NB4 (cell line): ENCODE data around the gene DAZAP1.

Source experiments
- CTCF ChIP-seq: IDR thresholded peaks from one replicate; pipeline ENCODE4 v1.5.1; 2012; ENCODE audit warnings: low read depth, low read length
- POLR2A ChIP-seq: IDR thresholded peaks from 2 replicates; pipeline ENCODE4 v1.6.1; 2011; ENCODE audit warnings: mild to moderate bottlenecking; ENCODE audit not compliant: insufficient read length; ENCODE audit errors: extremely low read depth

DNA sequence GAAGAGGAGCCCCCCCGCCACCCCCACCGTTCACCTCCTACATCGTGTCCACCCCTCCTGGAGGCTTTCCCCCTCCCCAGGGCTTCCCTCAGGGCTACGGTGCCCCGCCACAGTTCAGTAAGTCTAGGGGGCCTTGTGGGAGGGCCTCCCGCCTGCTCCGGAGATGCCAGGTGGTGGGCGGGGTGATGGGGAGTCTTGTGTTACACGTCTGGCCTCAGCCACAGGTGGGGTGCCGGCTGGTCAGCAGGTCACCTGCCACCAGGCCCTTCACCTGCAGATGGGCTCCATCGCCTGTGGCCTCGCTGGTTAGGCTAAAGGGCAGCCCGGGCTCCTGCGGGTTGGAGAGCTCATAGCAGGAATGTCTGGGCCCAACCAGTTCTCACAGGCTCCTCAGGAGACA is 22.9 kb downstream of the DAZAP1 start:
- TF ChIP-seq CTCF (no peak), POLR2A (no peak)
